Muscle of arm (tissue), 12 donors: ENCODE results near the gene FTL. TPM values are rescaled to one million over a fixed set of nuclear protein-coding genes. Genes with fewer than 3 reads are reported as not detected.
A peak's percentile ranks its signal among the peaks of the same experiment; 100 is the strongest.

Source experiments
- DNase-seq: peaks from one replicate; pipeline ENCODE4 v3.0.0-alpha.2; 2013
- polyA plus RNA-seq, 12 donors: library from polyadenylated mRNA; unstranded; fragments of 120-200 nt; gene quantifications; one replicate each; pipeline ENCODE4 v1.2.1, GENCODE V29; 2013; ENCODE audit not compliant: insufficient read length in 12 of 12

FTL gene
- polyA plus RNA-seq, 12 donors: 466 to 1,078 (median 553) TPM; not detected in 1

- DNase-seq: no peak
Observed at GRCh38 chr19:48938256-48938655, 26.9 kb upstream of the FTL start.

GRCh38 chr19:48940902-48941301 is 24.2 kb upstream of the FTL start:
- no peak for DNase-seq

- no peak for DNase-seq
Observed at GRCh38 chr19:48943081-48943480, 22.0 kb upstream of the FTL start.

GRCh38 chr19:48945415-48945814 is 19.7 kb upstream of the FTL start:
- DNase-seq: no peak

- DNase-seq: no peak
Observed at GRCh38 chr19:48945817-48946216, 19.3 kb upstream of the FTL start.

- DNase-seq: no peak
Observed at GRCh38 chr19:48946463-48947257, 18.4 kb upstream of the FTL start.

- no peak for DNase-seq
Observed at GRCh38 chr19:48947258-48947542, 17.9 kb upstream of the FTL start.

GRCh38 chr19:48950159-48950558 is 14.9 kb upstream of the FTL start:
- no peak for DNase-seq

- no peak for DNase-seq
Observed at GRCh38 chr19:48950830-48951519, 14.1 kb upstream of the FTL start.

- DNase-seq: no peak
Observed at GRCh38 chr19:48953141-48953540, 12.0 kb upstream of the FTL start.

GRCh38 chr19:48953990-48954594 is 11.0 kb upstream of the FTL start:
- no peak for DNase-seq

- DNase-seq: peak; percentile 97
Observed at GRCh38 chr19:48954595-48955307, 10.4 kb upstream of the FTL start, which contains the start of gene BAX. Gene BAX, plus strand, starts transcription at chr19:48954875. Its CDS starts 54 bp downstream, at chr19:48954929.

GRCh38 chr19:48955308-48955958 is 9.7 kb upstream of the FTL start:
- DNase-seq: no peak

GRCh38 chr19:48958006-48958405 is 7.1 kb upstream of the FTL start:
- no peak for DNase-seq

GRCh38 chr19:48959341-48960239 is 5.5 kb upstream of the FTL start:
- no peak for DNase-seq

- DNase-seq: no peak
Observed at GRCh38 chr19:48961051-48961649, 4.0 kb upstream of the FTL start.

- DNase-seq: no peak
Observed at GRCh38 chr19:48961673-48962028, 3.5 kb upstream of the FTL start.

- DNase-seq: no peak
Observed at GRCh38 chr19:48962029-48962848, 2.9 kb upstream of the FTL start.

GRCh38 chr19:48962849-48963165 is 2.3 kb upstream of the FTL start:
- no peak for DNase-seq
